ENCODE measurements around the gene ANO6. TPM values are rescaled to one million over a fixed set of nuclear protein-coding genes. Genes with fewer than 3 reads are reported as not detected.

ANO6 gene
- total RNA-seq, 1 experiment from 2014 or later, result 18.1 TPM

GRCh38 chr12:45200491-45201043, 15.3 kb upstream of the ANO6 start:
- Histone ChIP-seq H3K36me3 (ENCODE audit: low read depth, low read length) (no peaks in the 10 kb centered on the region), H3K79me2 (ENCODE audit: low read length) (no peaks in the 10 kb centered on the region), H3K4me2 (ENCODE audit: low read length) (no peak overlapping the region), H3K27me3 (ENCODE audit: low read length) (no peaks in the 10 kb centered on the region), H3K9me2 (replicated peaks; ENCODE audit: low read length) (no peaks in the 10 kb centered on the region), H3K4me1 (ENCODE audit: insufficient read depth, low read length) (no peaks in the 10 kb centered on the region), H3K9me3 (ENCODE audit: low read length) (no peaks in the 10 kb centered on the region), H2AFZ (ENCODE audit: low read length) (no peak overlapping the region), H3F3A (ENCODE audit: low read length, unreplicated experiment) (no peaks in the 10 kb centered on the region), H3K4me3 (ENCODE audit: low read length) (no peak overlapping the region), H4K20me1 (ENCODE audit: low read length) (no peaks in the 10 kb centered on the region), H3K9ac (ENCODE audit: low read length) (no peak overlapping the region), H3K27ac (ENCODE audit: low read length) (no peak overlapping the region)
- no TSS peak for BruUV-seq (replicated peaks)
- TF ChIP-seq CTCF (conservative IDR thresholded peaks at IDR 0.05; ENCODE audit: low read depth, low read length), result no peak
- no peak for TF ChIP-seq EZH2phosphoT487 (IDR thresholded peaks at IDR 0.05; ENCODE audit: borderline replicate concordance, low read length)
- no peak for TF ChIP-seq EZH2 (IDR thresholded peaks at IDR 0.05; ENCODE audit: low read length, unreplicated experiment)
- ChIA-PET CTCF (no interaction called here), POLR2A (ENCODE audit: unreplicated experiment) (no interaction called here)
- ATAC-seq (no peak), DNase-seq (no peak)
- intact Hi-C loops (cut with micrococcal nuclease), result no loop called here

- no peak for TF ChIP-seq EZH2phosphoT487 (IDR thresholded peaks at IDR 0.05; ENCODE audit: borderline replicate concordance, low read length)
- ChIA-PET POLR2A (ENCODE audit: unreplicated experiment) (no interaction called here), CTCF (no interaction called here)
- no peaks in the 10 kb centered on the region for H3K27me3 ChIP-seq (ENCODE audit: low read length)
- H3K27ac ChIP-seq (ENCODE audit: low read length), result no peak overlapping the region
- H3K4me3 ChIP-seq (ENCODE audit: low read length), result no peak overlapping the region
- H3K4me1 ChIP-seq (ENCODE audit: insufficient read depth, low read length), result no peaks in the 10 kb centered on the region
- H3F3A ChIP-seq (ENCODE audit: low read length, unreplicated experiment), result no peaks in the 10 kb centered on the region
- H4K20me1 ChIP-seq (ENCODE audit: low read length), result no peaks in the 10 kb centered on the region
- no peak overlapping the region for H2AFZ ChIP-seq (ENCODE audit: low read length)
- intact Hi-C loops (cut with micrococcal nuclease), result no loop called here
- H3K9me3 ChIP-seq (ENCODE audit: low read length), result no peaks in the 10 kb centered on the region
- DNase-seq, result no peak
- no peak for ATAC-seq
- H3K36me3 ChIP-seq (ENCODE audit: low read depth, low read length), result no peaks in the 10 kb centered on the region
- H3K9me2 ChIP-seq (replicated peaks; ENCODE audit: low read length), result no peaks in the 10 kb centered on the region
- H3K79me2 ChIP-seq (ENCODE audit: low read length), result no peaks in the 10 kb centered on the region
- no peak overlapping the region for H3K4me2 ChIP-seq (ENCODE audit: low read length)
- H3K9ac ChIP-seq (ENCODE audit: low read length), result no peak overlapping the region
- no TSS peak for BruUV-seq (replicated peaks)
These were observed 12.1 kb upstream of the ANO6 start for GRCh38 chr12:45203767-45204166.

GRCh38 chr12:45204757-45205156, 11.1 kb upstream of the ANO6 start:
- Histone ChIP-seq H3K4me1 (ENCODE audit: insufficient read depth, low read length) (0 out of 2 replicates have a peak, but pooled peaks cover 4% of the 10 kb centered on the region), H2AFZ (ENCODE audit: low read length) (no peak overlapping the region), H4K20me1 (ENCODE audit: low read length) (no peaks in the 10 kb centered on the region), H3K4me2 (ENCODE audit: low read length) (no peak overlapping the region), H3K36me3 (ENCODE audit: low read depth, low read length) (no peaks in the 10 kb centered on the region), H3K9me2 (replicated peaks; ENCODE audit: low read length) (no peaks in the 10 kb centered on the region), H3F3A (ENCODE audit: low read length, unreplicated experiment) (no peaks in the 10 kb centered on the region), H3K4me3 (ENCODE audit: low read length) (no peak overlapping the region), H3K27me3 (ENCODE audit: low read length) (no peaks in the 10 kb centered on the region), H3K9me3 (ENCODE audit: low read length) (no peaks in the 10 kb centered on the region), H3K27ac (ENCODE audit: low read length) (no peak overlapping the region), H3K9ac (ENCODE audit: low read length) (no peak overlapping the region), H3K79me2 (ENCODE audit: low read length) (no peaks in the 10 kb centered on the region)
- intact Hi-C loops (cut with micrococcal nuclease), result no loop called here
- TF ChIP-seq EZH2phosphoT487 (IDR thresholded peaks at IDR 0.05; ENCODE audit: borderline replicate concordance, low read length) (no peak), CTCF (conservative IDR thresholded peaks at IDR 0.05; ENCODE audit: low read depth, low read length) (no peak), EZH2 (IDR thresholded peaks at IDR 0.05; ENCODE audit: low read length, unreplicated experiment) (no peak)
- ATAC-seq, result no peak
- DNase-seq, result no peak
- ChIA-PET CTCF (no interaction called here), POLR2A (ENCODE audit: unreplicated experiment) (no interaction called here)
- no TSS peak for BruUV-seq (replicated peaks)

Measured in PC-3 (cell line).